ENCODE measurements around the gene TTC21B.

Gene TTC21B

DNA sequence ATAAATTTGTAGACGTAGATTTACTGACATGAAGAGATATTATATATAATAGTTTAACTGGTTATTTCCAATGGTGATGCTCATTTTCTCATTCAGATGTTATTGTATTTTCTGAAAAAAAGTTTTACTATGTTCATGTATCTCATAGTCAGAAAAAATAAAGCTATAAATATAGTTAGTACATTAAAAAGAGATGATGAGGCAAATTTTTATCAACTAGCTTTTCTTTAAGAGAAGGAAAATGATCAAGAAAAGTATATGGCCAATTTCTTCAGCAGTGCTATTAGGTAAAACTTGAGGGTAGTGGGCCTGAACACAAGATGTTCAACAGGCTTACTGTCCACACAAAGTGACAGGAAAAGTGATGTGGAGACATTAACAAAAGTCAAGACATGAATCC, 11.7 kb downstream of the TTC21B start:
- peaks cover 66% of the 10 kb centered on the region for H3K36me3 ChIP-seq (ENCODE audit: insufficient read depth, low read length)
- H3K9me2 ChIP-seq (ENCODE audit: low read depth, low read length), result no peaks in the 10 kb centered on the region
- H4K20me1 ChIP-seq (ENCODE audit: insufficient read depth, low read length), result no peaks in the 10 kb centered on the region
- H3K9me3 ChIP-seq (ENCODE audit: low read length), result no peaks in the 10 kb centered on the region
- H3K79me2 ChIP-seq (ENCODE audit: insufficient read depth, low read length), result no peaks in the 10 kb centered on the region
- no peak overlapping the region for H3K4me2 ChIP-seq (ENCODE audit: low read length)
- no peak overlapping the region for H3K9ac ChIP-seq (ENCODE audit: low read length)
- H3K27ac ChIP-seq (ENCODE audit: low read depth, low read length, poor library complexity, severe bottlenecking), result no peak overlapping the region
- H3F3A ChIP-seq (ENCODE audit: insufficient read depth, low read length), result no peaks in the 10 kb centered on the region
- no peak overlapping the region for H3K4me3 ChIP-seq (ENCODE audit: low read depth, low read length, poor library complexity, severe bottlenecking)
- TF ChIP-seq, protein P1, sequence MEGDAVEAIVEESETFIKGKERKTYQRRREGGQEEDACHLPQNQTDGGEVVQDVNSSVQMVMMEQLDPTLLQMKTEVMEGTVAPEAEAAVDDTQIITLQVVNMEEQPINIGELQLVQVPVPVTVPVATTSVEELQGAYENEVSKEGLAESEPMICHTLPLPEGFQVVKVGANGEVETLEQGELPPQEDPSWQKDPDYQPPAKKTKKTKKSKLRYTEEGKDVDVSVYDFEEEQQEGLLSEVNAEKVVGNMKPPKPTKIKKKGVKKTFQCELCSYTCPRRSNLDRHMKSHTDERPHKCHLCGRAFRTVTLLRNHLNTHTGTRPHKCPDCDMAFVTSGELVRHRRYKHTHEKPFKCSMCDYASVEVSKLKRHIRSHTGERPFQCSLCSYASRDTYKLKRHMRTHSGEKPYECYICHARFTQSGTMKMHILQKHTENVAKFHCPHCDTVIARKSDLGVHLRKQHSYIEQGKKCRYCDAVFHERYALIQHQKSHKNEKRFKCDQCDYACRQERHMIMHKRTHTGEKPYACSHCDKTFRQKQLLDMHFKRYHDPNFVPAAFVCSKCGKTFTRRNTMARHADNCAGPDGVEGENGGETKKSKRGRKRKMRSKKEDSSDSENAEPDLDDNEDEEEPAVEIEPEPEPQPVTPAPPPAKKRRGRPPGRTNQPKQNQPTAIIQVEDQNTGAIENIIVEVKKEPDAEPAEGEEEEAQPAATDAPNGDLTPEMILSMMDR (IDR thresholded peaks at IDR 0.05; ENCODE audit: low read length), result no peak
- no peak for TF ChIP-seq EZH2 (IDR thresholded peaks at IDR 0.05; ENCODE audit: borderline replicate concordance, low read length)
- H3K27me3 ChIP-seq (ENCODE audit: insufficient read depth, low read length), result no peaks in the 10 kb centered on the region
- no peak overlapping the region for H2AFZ ChIP-seq (ENCODE audit: low read length)
- H3K4me1 ChIP-seq (ENCODE audit: insufficient read depth, low read length, severe bottlenecking), result no peaks in the 10 kb centered on the region

DNA sequence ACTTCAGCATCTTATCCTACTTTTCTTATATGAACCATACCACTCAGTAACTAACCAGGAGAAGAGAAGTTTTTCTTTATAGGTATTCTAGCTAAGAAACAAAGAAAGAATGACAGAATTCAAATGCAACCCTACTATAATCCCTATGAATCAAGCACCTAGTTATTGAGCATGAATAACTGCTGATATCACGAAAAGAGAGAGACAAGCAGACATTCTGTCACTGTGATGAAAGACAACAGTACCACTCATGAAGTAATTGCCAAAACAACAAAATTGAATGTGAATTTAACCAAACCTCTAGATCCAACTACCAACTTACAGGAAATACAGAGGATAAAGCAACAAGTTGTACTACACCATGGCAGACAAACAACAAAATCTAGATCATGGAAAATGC, 15.3 kb downstream of the TTC21B start:
- Histone ChIP-seq H3K9me3 (ENCODE audit: low read length) (no peaks in the 10 kb centered on the region), H3F3A (ENCODE audit: insufficient read depth, low read length) (no peaks in the 10 kb centered on the region), H3K36me3 (ENCODE audit: insufficient read depth, low read length) (peaks cover 55% of the 10 kb centered on the region), H3K27me3 (ENCODE audit: insufficient read depth, low read length) (no peaks in the 10 kb centered on the region), H4K20me1 (ENCODE audit: insufficient read depth, low read length) (no peaks in the 10 kb centered on the region), H3K27ac (ENCODE audit: low read depth, low read length, poor library complexity, severe bottlenecking) (no peak overlapping the region), H3K9ac (ENCODE audit: low read length) (no peak overlapping the region), H3K9me2 (ENCODE audit: low read depth, low read length) (no peaks in the 10 kb centered on the region), H2AFZ (ENCODE audit: low read length) (no peak overlapping the region), H3K4me2 (ENCODE audit: low read length) (no peak overlapping the region), H3K4me3 (ENCODE audit: low read depth, low read length, poor library complexity, severe bottlenecking) (no peak overlapping the region), H3K4me1 (ENCODE audit: insufficient read depth, low read length, severe bottlenecking) (no peaks in the 10 kb centered on the region), H3K79me2 (ENCODE audit: insufficient read depth, low read length) (no peaks in the 10 kb centered on the region)
- TF ChIP-seq EZH2 (IDR thresholded peaks at IDR 0.05; ENCODE audit: borderline replicate concordance, low read length), result no peak
- TF ChIP-seq, protein P1 (IDR thresholded peaks at IDR 0.05; ENCODE audit: low read length), result no peak

DNA sequence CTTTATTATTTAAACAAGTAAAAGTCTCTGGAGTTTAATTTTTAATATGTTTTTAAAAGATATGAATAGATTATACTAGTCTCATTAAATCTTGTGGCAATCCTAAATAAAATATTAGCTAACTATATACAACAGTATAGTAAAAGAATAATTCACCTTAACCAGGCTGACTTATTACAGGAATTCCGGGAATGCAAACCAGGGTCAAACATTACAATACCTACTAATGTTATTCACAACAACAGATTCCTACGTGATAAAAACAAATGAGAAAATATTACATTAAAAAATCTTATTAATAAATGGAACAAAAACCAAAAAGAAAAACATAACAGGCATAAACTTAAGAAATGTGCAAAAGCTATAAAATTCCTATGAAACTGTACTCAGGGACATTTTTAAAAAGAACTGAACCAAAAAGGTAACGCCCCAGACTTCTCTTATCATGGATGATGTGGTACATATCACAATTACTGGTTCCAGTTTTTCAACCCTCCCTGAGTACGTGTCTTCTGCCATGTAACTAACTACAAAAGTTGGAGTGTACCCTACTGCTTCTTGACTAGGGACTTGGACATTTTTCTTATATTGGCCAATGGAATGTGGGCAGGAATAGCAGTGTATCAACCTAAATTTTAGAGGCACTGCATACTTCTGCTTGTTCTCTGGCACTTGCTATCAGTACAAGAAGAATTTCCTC, 20.2 kb downstream of the TTC21B start:
- Histone ChIP-seq H3K9me3 (ENCODE audit: low read length) (no peaks in the 10 kb centered on the region), H4K20me1 (ENCODE audit: insufficient read depth, low read length) (no peaks in the 10 kb centered on the region), H2AFZ (ENCODE audit: low read length) (no peak overlapping the region), H3K4me2 (ENCODE audit: low read length) (no peak overlapping the region), H3K4me1 (ENCODE audit: insufficient read depth, low read length, severe bottlenecking) (no peaks in the 10 kb centered on the region), H3K79me2 (ENCODE audit: insufficient read depth, low read length) (no peaks in the 10 kb centered on the region), H3K4me3 (ENCODE audit: low read depth, low read length, poor library complexity, severe bottlenecking) (no peak overlapping the region), H3K36me3 (ENCODE audit: insufficient read depth, low read length) (peaks cover 42% of the 10 kb centered on the region), H3F3A (ENCODE audit: insufficient read depth, low read length) (no peaks in the 10 kb centered on the region), H3K9me2 (ENCODE audit: low read depth, low read length) (no peaks in the 10 kb centered on the region), H3K27ac (ENCODE audit: low read depth, low read length, poor library complexity, severe bottlenecking) (no peak overlapping the region), H3K27me3 (ENCODE audit: insufficient read depth, low read length) (no peaks in the 10 kb centered on the region), H3K9ac (ENCODE audit: low read length) (no peak overlapping the region)
- TF ChIP-seq, protein P1 (IDR thresholded peaks at IDR 0.05; ENCODE audit: low read length), result no peak
- TF ChIP-seq EZH2 (IDR thresholded peaks at IDR 0.05; ENCODE audit: borderline replicate concordance, low read length), result no peak
